IPS-18c (cell line): Measurements from ENCODE around the gene SLC6A9.

Experiments
- H3K4me3 ChIP-seq: 2 replicates; pipeline ENCODE4 v1.7.0; 2013; ENCODE audit warnings: low read depth, mild to moderate bottlenecking, low read length, moderate library complexity; ENCODE audit not compliant: insufficient read depth
- H3K9me3 ChIP-seq: one replicate; pipeline ENCODE4 v1.6.1; 2013; ENCODE audit warnings: mild to moderate bottlenecking, low read length, moderate library complexity; ENCODE audit not compliant: control insufficient read depth, insufficient read depth

Gene SLC6A9

DNA sequence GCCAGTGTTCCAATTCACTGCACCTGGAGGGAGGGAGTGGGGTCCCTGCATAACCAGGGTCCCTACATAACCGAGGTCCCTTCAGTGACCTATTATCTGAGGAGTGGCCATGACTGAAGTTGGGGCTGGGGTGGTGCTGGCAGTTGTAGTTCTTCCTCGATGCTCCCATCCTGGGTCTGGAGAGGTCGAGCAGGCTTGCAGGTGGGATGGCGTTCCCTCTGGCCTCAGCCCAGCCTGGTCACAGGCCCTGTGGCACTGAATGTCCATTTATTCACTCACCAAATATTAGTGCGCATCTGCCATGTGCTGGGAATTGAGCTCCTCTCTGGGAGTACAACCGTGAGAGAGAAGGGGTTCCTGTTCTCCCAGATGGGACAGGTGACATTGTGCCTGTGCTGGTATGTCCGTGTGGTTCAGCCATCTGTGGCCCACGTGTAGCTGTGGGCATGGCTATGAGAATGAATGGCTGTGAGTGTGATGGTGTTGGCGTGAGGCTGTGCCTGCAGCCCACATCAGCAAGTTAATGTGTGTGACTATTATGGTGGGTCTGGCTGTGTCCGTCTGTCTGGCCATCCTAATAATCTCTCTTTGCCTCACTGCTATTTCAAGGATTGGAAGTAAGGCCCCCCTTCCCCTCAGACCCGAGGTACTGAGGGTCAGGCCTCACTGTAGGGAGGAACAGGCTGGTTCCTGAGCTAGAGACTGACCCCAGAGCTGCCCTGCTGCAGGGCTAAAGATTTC lies 3.9 kb upstream of the SLC6A9 start:
- Histone ChIP-seq H3K4me3 (no peak overlapping the region), H3K9me3 (no peaks in the 10 kb centered on the region)

DNA sequence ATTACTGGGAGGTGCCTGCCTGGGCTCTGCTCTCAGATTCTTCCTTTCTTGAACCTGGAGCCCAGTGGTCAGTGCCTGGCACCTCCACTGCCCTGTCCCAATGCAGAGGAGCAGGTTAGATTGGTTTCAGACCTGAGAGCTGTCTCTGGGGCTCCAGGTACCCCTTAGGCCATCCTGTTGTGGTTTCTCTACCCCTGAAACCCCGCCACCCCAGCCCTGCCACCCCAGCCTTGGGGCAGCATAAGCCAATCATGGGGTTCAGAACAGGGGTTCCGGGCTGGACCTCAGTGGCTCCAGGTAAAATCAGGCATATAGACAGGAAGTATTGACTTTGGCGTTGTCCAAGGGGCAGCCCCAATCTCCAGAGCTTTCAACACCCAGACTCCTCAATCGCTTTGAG lies 3.2 kb upstream of the SLC6A9 start:
- no peak overlapping the region for H3K4me3 ChIP-seq
- H3K9me3 ChIP-seq = no peaks in the 10 kb centered on the region

DNA sequence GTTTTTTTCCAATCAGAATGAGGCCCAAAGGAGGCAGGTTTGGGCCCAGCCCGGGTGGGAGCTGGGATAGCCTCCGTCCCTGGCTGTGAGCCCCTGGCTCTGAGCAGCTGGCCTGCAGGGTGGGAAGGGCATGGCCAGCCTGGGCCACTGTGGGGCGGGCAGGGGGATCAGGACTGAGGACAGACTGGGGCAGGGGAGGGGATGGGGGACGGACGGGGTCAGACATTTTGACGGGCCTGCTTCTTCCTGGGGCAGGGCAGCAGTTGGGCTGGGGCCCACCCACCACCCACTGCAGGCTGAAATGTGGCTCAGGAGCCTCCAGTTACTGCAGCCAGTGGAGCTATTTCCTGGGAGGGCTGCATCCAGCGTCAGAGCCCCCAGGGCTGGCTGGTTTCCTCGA lies 2.5 kb upstream of the SLC6A9 start:
- H3K9me3 ChIP-seq = no peaks in the 10 kb centered on the region
- H3K4me3 ChIP-seq = no peak overlapping the region

DNA sequence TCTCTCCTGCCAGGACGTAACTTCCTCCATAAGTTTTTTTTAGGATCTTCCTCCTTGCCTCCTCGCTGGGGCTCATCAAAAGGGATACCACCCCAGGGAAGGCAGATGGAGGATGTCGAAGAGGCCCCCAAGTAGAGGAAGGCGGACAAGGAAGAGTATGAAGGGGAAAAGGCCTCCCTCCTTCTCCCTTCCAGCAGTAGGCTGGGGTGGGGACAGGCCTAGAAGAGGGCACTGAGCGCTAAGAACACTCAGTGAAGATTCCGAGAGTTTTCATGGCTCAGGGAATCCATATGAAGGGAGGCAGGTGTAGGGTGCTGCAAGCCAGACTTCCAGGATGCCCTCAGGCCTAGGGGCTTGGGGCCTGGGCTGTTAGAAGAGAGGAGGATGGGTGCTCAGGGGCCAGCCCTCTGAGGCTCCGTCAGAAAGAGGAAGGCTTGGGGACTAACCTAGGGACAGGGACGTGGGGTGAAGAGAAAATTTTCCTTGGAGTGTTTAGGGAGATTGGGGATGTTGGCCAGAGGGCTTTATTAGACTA lies 1.8 kb upstream of the SLC6A9 start:
- H3K4me3 ChIP-seq = no peak overlapping the region

DNA sequence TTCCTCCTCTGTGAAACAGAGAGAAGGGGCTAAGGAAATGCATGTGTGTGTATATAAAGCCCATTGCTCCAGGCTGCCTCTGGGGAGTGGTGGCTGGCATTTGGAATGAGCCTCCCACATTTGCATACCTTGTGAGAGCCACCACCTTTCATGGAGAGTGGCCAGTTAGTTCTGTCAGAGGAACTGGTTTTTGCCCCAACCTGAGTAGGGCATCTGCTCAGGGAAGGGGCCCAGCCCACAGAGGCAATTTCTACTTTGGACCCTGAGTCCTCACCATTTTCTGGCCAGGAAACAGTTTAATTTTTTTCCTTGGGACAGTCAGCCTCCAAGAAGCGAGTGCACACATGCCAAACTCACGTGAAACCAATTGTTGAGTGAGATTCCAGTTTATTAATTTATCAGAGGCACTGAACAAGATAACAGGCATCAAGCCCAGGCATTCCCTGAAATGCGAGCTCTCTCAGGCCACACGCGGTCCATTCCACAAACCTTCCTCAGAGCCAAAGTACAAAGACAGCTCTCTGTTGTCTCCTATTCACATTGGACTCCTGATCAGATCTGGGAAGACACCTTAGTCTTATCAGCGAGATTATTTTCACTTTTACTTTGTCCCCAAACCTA lies 1.0 kb upstream of the SLC6A9 start:
- Histone ChIP-seq H3K9me3 (no peaks in the 10 kb centered on the region), H3K4me3 (peak overlapping the region; percentile 88; the same call in 1 of the 2 replicates)

More for the DNA sequence above, 1.8 kb upstream of the SLC6A9 start:
- no peaks in the 10 kb centered on the region for H3K9me3 ChIP-seq

DNA sequence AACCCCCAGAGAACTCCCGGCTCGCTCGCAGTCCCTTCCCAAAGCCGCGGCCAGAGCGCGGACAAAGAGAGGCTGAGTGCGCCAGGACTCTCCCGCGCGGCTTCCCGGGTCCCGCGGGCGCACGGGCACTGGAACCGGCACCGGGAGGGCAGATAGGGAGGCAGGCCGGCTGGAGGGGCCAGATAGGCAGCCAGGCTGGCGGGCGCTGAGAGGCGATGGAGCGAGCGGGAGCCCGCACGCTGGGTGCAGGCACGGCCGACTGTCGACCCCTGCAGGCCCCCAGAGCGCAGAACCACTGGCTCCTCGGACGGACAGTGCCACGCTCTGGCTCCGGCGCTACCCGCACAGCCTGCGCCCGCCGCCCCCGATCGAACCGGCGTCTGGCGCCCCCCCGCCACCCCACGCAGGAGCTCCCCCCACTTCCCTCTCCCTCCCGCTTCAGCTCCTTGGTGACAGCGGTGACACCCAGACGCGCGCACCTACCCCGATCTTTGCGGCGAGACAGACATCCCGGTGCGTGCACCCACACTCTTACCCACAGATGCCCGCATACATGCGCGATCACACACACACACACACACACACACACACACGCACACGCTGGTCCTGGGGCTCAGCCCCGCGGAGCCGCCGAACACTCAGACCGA lies 534 bp downstream of the SLC6A9 start:
- Histone ChIP-seq H3K4me3 (peak overlapping the region; percentile 88), H3K9me3 (no peaks in the 10 kb centered on the region)

DNA sequence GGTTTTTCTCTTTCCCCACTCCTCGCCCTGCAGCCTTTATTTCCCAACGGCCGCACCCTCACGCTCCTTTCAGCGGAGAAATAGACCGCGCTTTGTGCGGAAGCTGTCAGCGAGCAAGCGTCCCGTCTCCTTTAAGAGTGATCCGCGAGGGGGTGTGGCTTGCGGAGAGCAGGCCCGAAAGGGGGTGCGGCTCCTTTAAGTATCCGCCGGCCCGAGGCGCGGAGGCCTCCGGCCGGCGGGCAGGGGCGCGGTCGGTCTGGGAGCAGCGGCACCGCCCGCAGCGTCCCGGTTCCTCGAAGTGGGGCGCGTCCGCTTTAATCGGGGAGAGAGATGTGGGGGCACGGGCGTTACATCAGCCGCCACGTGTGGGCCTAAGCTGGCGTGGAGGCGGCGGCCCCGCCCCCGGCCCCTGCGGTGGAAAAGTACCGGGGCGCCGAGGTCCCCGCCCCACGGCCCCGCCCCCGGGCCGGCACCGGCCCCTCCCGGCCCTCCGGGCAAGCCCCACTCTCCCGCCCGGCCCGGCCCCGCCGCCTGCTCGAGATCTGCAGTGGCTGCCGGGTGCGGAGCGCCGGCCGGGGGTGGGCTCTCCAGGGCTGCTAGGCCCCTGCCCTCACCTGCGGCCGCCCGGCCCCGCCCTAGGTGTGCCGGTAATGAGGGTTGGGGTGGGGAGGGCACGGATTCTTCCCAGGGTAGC lies 1.2 kb downstream of the SLC6A9 start:
- peak overlapping the region; percentile 88 for H3K4me3 ChIP-seq
- H3K9me3 ChIP-seq = no peaks in the 10 kb centered on the region

DNA sequence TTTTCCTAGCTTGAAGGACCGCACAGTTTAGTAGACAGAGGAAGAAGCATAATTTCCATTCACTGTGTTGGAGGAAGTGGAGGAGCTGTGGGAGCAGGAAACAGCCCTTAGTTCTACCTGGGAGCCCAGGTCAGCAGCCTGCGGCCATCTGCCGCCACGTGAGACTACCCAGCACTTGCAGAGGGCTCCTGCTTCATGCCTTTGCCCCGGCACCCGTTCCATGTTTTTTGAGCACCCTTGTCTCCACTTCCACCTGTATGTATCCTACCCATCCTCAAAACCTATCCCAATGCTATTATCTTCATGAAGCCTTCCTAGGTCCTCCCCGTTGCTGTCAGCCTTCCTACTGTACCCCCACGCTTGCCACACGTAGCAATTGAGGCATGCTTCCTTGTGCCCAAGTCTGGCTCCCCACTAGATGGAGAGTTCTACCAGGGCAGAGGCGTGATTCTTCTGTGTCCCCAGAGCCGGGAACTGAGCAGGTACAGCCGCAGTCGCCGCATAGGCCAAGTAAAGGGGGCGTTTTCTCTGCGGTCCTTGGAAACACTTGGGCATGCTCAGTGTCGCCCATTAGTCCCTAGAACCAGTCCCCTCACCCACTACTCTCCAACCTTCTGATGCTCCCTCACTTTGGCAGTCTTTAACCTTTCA lies 1.9 kb downstream of the SLC6A9 start:
- Histone ChIP-seq H3K9me3 (no peaks in the 10 kb centered on the region), H3K4me3 (peak overlapping the region; percentile 88)

DNA sequence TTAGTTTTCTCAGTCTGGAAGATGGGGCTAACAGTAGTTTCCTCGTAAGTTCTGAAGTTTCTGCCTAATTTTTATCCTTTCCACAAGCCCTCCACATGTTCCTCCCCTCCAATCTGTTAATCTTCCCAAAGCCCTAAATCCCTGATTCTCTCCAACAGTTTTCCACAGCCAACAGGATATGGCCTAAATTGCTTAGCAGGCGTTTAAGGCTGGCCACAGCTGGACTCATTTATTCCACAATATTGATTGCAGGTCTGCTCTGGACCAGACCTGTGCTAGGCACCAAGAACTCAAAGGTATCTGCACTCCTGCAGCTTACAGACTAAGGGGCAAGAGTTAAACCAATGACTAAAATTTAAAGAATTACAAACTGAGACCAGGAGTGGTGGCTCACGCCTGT lies 3.9 kb downstream of the SLC6A9 start:
- H3K9me3 ChIP-seq = no peaks in the 10 kb centered on the region

DNA sequence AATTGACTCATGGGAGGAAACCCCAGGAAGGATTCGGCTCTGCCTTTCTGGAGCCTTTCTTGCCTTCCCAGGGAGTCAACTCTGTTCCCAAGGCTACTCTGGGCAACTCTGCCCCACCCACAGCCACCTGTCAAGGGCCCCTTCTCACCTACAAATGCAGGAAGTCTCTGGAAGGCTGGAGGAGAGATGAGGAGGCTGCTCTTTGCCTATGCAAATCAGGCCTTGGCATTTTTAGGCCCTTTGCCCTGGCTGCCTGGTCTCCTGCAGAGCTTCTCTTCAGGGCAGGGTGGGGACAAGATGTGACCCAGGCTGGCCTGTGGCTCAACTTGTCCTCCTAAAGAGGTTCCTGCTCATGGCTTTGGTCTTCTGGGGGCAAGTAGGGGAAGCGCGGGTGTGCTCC lies 5.4 kb downstream of the SLC6A9 start:
- Histone ChIP-seq H3K9me3 (no peaks in the 10 kb centered on the region), H3K4me3 (no peak overlapping the region)

More for the DNA sequence above, 3.9 kb downstream of the SLC6A9 start:
- no peak overlapping the region for H3K4me3 ChIP-seq

DNA sequence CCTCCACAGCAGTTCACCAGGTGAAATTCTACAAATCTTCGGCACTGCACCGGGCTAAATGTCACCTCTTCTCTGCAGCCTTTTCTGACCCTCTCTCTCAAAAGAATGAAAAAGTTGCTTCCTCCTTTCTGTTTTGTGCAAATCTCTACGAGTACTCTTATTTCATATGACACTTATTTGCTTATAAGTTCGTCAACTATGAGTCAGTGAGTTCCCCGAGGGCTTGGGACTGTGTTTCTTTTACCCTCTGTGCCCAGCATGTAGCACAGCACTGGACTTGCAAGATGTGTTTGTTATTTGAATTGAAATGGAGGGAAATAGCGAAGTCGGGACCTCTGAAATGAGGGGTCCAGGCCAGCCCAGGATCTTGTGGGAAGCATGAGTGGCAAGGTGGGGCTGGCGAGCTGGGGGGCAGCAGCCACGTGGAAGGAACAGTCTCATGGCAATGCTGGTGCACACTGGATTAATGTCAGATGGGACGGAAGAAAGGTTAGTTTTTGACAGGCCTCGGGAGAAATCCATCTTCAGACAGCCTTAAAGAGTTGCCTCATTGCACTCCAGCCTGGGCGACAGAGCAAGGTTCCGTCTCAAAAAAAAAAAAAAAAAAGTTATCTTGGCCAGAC lies 6.2 kb downstream of the SLC6A9 start:
- Histone ChIP-seq H3K9me3 (no peaks in the 10 kb centered on the region), H3K4me3 (no peak overlapping the region)

DNA sequence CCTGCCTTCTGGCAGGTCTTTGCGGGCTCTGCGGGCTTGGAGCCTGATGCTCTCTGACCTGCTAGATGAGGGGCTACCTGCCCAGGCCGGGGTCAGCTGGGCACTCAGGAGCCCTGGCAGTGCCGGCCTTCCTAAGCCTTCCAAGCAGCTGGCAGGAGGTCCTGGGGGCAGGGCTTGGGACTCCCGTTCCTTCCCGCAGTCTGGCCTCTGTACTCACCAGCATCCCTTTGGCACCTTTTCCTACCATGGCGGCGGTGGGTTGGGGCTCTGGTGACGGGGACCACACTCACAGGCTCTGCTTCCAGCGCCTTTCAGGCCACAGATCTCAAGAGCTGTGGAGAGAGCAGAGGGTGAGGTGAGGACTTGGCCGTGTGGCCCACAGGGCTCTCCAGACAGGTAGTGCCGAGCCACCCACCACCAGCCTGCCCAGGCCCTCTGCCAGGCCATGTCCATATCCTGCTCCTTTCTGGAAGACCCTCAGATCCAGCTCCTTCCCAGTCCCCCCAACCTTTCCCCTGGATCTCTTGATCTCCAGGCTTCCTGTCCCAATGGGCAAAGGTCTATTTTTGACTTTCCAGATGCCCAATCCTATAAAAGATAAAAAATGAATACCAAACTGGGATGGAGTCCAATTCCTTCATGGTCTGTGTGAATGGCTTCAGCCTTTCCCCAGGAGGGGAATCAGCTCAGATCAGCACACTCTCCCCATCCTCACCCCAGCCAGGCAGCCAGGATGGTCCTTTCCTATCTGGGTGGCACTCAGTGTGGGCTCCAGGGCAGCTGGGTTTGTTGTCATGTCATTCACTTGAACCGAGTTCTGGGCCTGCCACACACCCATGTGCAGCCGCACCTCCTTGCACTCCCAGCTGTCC lies 7.0 kb downstream of the SLC6A9 start:
- Histone ChIP-seq H3K4me3 (no peak overlapping the region), H3K9me3 (no peaks in the 10 kb centered on the region)

DNA sequence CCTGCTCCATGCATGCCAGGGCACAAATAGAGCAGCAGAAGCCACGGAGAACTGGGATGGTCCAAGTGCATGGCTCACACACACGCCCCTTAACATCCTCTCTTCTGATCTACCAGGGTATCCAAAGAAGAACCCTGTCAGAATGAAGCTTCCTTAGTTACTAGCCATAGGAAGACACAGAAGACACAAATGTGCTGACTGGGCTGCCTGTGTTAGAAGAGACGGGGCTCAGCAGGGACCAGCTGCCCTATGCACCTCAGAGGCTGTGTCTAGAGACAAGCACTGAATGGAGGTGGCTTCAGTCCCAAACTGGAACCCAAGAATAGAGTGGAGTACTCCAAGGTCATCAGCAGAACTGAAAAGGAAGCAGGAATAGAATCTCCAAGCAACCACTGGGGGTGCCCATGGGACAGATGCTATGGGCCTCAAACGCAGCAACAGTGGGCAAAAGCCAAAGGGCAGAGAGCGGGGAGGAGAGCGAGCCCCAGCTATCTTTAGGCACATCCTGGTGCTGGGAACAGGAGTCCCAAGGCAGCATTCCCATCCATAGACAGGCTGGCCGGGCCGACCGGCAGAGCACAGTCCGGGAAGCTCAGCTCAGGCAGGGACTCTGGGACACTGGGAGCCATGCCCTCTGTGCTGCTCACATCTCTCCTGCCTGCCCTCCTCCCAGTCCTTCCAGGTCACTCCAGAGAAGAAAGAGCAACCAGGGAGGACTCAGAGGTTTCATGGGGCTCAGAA lies 9.5 kb downstream of the SLC6A9 start:
- Histone ChIP-seq H3K9me3 (no peaks in the 10 kb centered on the region), H3K4me3 (no peak overlapping the region)

DNA sequence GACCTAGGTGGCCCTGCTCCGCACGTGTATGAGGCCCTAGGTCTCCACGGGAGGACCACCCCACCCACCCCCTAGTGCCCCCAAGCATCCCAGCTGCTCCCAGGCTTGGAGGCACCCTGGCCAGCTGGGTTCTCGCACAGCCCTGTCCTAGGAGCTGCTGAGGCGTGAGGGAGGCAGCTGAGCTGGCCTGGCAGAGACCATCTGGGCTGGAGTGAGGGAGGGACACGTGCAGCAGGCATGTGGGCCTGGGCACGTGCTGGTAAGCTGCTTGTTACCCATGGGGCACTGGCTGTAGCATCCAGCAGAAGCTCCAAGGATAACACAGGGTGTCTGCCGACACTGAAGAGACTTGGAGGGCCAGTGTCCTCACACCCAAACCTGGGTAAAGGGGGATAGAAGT lies 10.1 kb downstream of the SLC6A9 start:
- H3K9me3 ChIP-seq = no peaks in the 10 kb centered on the region

DNA sequence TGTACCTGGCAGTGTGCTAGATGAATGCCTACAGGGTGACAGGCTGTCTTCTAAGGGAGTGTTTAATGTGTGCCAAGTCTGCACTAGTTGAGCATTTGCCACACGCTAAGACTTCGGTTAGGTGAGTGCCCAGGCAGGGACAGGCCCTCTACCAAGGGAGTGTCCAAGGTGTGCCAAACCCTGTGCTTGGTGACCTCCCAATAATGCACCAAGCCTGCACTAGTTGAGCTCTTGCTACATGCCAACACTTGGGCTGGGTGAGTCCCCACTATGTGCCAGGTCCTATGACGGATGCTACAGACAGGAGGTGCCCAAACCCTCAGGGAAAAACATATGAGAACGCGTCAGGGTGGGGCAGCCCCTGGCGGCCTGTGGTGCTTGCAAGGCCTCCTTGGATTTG lies 10.8 kb downstream of the SLC6A9 start:
- H3K9me3 ChIP-seq = no peaks in the 10 kb centered on the region
- no peak overlapping the region for H3K4me3 ChIP-seq

More for the DNA sequence above, 10.1 kb downstream of the SLC6A9 start:
- H3K4me3 ChIP-seq = no peak overlapping the region
